ENCODE results near the gene CRB2.

The CRB2 gene

DNA sequence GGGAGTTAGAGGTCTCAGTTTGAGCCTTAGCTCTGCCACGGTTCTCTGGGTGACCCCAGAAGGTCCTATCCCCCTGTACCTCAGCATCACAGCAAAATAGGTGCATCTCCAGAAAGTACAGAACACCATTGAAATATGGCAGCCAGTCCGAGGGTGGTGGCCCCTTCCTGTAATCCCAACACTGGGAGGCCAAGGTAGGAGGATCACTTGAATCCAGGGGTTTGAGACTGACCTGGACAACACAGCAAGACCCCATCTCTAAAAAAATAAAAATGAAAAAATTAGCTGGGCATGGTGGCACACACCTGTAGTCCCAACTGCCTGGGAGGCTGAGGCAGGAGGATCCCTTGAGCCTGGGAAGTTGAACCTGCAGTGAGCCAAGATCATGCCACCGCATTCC, 7.0 kb upstream of the CRB2 start:
- DNase-seq = no peak

DNA sequence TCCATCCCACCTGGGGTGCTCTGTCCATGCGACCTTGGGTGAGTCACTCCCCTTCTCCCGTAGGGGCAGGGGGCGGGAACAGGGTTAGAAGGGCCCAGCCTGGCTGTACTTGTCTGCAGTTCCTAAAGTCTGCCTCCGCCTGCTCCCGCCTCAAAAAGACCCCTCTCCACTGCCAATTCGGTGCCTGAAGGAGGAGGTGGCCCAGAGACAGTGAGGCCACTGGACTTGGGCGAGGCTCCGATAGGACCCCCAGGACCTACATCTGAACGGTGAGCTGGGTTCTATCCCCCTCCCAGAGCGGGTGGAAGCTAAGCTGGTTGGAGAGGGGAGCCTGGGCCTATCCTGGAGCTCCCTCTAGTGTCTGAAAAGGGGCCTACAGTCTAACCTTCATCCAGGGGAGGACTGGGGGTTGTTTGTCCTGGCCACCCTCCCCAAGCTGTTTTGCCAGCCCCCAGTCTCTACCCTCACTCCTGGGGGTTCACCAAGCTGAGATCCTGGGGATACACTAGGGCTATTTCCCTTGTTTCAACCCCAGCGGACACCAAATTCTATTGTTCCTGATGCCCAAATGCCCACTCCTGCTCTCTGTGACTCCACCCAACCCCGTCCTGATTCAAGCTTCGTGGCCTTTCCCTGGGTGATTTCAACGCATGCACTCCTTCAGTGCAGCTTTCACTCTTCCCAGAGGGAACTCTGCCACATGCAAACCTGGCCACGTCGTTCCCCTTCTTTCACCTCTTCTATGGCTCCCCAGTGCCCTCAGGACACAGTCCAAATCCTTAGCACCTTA, 6.1 kb upstream of the CRB2 start:
- peak; percentile 80 for DNase-seq

DNA sequence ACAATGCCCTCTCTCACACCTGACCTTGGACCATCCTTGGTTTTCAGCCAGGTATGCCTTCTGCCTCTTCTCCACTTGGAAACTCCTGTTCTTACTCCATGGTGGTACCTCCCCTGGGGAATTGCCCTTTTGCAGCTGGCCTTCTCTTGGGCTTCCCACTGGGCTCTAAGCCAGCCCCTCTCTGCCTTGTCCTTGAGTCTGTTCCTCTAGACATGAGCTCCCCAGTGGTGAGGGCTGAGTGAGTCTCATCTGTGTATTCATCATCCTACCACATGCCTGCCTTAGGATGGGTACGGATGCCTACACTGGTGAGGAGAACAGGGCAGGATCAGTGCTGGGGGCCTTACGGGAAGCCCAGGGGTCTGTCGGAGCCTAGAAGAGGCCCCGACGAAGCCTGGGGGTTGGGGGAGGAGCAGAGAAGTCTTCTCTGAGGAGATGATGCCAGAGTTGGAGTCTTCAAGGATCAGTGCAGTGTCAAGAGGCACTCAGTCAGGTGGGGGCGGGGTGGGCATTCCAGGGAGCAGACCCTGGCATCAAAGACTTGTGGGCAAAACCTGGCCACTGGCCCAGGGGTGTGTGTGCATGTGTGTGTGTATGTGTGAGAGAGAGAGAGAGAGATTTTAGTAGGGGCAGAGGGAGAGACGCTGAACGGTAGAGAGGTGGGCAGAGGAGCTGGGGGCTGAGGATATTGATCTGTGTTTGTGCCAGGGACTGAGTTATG, 5.2 kb upstream of the CRB2 start:
- no peak for DNase-seq

DNA sequence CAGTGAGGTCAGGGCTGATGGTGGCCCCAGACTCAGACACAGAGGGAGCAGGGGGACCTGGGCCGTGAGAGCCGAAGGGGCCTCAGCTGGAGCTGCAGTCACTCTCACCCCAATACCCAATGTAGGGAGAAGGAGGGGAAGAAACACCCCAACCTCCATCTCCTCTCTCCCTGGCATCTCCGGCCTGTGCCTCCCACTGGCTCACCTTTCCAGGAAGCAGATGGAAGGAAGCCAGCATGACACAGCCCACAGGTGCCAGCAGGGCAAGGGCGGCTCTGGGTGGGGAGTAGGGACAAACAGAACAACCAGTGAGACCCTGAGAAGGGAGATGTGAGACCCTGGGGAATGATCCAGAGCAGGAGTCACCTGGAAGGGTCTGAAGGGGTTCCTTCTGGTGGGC, 3.0 kb upstream of the CRB2 start:
- DNase-seq = no peak

DNA sequence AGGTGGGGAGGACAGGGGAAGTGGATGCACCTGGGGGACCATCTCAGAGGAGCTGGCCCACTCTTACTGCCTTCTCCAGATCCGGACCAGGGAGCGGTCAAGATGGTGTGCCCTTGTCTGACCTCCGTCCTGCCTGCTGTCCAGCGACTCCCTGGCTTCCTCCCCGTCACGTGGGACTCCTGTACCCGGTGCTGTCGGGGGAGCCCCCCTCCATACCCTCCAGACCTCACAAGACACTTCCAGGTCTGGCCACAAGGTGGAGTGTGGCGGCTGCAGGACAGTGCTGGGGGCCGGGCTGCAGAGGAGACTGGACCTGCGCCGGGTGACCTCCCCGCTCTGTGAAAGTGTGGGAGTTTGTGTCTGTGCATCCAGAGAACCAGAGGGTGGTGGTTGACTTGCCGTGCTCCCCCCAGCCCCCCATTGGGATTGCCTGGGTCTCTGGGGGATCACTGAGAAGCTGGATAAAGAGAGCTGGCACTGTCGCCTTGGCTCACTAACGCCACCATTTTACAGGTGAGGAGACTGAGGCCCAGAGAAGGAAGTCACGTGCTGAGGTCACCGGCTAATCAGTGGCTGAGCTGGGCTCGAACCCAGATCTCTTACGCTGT, 1.9 kb upstream of the CRB2 start:
- DNase-seq = peak; percentile 85

DNA sequence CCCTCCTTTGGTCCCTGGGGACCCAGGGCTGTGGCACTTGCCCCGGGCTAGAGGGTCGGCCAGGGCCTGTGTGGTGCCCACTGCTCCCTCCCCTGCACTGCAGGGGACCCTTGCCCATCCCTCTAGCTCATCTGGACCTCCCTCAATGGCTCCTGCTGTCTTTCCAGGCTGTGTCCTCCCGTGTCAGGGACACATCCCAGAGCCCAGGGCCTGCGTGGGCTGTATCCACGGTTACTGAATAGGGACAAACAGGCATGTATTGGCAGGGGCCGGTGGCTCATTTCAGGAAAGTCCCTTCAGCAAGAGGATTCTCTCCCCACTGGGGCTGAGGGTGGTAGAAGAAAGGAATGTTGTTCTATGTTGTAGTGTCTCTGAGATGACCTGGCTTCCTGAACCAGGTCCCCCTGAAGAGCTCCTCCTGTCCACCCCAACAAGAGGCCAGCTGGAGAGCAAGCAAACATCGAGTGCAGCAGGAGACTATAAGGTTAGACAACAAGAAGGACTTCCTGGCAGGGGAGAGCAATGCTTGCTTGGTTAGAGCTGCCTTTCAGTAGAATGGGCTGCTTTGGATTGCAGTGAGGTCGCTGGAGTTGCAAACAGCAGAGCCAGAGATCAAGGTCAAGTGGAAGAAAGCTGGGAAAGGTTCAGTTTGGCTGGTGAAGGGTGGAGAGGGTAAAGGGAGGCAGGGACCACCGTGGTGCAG, 1.0 kb upstream of the CRB2 start:
- no peak for DNase-seq

DNA sequence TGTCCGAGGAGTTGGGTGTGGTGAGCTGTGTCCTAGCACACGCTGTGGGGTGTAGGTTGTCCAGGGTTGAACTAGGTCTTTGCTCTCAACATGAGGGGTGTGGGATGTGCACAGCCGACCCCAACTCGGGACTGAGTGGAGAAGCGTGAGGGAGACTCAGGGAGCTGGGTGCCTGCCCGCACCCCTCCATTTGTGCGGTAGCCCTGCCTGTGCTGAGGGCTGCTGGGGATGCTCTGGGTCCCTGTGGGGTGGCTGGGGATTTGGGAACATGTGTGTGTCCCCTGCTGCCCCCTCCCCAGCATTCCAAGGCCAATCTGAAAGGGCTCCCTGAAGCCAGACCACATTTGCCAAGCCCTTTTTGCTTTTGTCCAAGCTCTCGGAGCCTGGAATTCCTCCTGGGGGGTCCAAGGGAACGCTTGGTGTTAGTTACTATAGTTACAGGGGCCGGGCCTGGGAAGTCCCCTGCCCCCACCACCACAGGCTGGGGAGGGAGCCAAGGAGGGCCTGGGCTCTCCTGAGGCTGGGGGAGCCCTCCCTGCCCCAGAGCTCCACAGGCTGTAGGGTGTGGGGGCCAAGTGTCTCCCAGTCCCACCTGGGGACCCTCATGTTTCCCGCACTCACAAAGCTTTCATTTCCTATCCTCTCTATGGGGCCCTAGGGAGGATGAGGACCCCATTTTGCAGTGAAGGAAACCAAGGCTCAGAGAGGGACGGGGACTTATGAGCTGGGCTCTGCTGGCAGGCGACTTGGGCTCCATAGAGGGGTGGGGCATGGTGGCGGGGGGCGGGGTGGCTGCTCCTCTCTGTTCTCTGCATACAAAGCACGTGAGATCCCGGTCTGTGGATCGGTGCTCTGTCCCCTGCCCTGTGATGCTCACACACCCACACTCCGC, 1.1 kb downstream of the CRB2 start:
- no peak for DNase-seq

DNA sequence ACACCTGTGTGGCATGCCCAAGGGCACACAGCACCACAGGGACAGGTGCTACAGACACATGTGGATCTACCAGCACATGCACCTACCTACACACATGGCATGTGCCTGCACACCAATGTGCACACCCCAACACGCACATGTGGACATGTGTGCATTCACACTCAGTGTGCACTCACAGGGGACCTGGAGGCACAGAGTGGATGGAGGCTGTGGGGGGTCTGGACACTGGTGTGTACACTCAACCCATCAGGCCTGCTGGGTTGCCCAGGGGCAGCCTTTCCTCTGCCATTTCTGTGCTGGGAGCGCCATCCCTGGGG, 1.7 kb downstream of the CRB2 start:
- no peak for DNase-seq

DNA sequence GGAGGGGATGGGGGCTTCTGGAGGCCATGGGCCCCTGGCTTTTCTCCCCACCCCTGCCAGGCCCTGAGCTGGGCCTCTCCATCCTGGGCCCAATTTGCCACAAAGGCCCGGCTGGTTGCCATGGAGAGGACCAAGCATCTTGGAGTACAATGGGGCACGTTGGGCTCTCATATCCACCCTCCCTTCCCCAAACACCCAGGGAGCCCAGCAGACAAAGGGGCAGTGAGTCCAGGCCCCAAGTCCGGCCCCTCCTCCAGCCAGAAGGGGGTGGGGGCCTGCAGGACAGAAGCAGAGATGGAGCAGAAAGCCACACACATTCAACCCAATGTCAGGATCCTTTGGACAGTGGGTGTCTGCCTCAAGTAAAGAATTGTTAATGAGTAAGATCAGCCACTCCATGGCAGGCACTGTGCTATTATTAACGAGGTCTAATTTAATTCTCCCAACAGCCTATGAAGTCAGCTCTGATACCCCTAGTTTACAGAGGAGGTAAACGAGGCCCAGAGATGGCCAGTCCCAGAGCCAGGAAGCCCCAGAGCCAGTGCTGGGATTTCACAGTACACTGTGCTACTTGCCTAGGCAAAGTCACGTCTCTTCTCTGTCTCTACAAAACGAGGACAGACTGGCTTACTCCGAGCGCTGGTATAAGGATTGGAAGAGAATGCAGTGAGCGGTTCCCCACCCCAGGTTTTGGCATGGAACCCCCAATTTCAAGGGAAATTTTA, 2.3 kb downstream of the CRB2 start:
- no peak for DNase-seq

DNA sequence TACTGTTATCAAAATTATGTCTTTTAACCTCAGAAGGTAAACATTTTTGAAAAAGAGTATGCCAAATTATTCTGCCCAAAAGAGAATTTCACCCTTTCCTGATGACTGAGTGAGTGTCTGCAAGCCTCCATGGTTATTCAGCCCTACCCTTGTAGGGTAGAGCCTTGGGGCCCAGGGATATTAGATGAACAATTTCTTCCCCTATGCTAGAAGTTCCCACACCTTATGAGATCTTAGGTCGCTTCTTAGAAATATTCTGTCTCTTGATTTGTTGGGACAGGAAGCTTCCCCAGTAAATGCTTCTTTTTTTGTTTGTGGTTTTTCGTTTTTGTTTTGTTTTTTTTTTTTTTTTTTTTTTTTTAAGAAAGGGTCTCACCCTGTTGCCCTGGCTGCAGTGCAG, 3.1 kb downstream of the CRB2 start:
- DNase-seq = no peak

DNA sequence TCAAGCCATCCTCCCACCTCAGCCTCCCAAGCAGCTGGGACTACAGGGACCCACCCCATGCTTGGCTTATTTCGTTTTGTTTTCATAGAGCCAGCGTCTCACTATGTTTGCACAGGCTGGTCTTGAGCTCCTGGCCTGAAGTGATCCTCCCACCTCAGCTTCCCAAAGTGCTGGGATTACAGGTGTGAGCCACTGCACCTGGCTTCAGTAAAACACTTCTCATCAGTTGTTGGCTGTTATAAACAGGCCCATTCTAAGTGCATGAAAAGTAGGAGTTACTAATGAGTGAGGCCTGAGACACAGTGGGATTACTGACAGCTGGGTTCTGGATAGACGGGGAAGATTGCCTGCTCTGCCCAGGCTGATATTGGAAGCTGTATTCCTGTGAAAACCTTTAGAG, 3.5 kb downstream of the CRB2 start:
- no peak for DNase-seq

DNA sequence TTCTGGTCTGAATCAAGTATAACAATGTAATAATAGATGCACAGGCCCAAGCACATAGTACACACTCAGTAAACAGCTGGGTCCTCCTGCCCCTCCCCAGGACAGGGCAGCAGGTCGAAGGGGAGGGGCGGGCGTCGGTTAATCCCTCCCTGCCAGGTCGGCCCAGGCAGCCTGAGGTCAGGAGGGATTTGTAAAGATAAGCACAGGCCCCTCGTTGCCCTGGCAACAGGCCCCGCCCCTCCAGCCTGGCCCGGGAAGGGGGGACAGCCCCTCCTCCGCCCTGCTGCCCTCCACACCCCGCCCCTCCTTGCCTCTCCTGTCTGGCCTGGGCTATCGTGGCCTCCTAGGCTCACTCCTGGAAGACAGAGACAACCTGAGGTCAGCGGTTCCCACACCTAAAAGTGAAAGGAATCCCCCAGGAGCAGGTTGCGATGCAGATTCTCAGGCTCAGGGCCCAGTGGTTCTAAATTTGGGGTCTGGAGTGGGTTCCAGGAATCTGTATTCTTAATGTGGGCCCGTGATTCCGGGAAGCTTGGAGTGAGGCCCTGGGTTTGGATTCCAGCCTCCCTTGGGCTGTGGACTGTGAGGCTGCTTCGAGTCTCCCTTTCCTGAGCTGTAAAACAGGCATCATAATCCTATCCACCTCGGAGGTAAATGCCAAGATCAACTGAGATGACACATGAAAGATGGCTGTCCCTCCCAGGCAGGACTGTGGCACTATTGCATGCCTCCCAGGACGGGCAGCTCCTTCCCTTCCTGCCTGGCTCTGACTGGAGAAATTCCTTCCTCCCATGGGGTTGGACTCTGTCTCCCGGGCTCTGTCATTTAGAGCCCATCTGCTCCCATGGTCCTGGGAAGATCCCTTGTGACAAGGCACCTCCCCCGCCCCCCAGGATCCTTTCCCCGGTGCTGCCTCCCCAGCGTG, 4.4 kb downstream of the CRB2 start:
- peak; percentile 65 for DNase-seq

DNA sequence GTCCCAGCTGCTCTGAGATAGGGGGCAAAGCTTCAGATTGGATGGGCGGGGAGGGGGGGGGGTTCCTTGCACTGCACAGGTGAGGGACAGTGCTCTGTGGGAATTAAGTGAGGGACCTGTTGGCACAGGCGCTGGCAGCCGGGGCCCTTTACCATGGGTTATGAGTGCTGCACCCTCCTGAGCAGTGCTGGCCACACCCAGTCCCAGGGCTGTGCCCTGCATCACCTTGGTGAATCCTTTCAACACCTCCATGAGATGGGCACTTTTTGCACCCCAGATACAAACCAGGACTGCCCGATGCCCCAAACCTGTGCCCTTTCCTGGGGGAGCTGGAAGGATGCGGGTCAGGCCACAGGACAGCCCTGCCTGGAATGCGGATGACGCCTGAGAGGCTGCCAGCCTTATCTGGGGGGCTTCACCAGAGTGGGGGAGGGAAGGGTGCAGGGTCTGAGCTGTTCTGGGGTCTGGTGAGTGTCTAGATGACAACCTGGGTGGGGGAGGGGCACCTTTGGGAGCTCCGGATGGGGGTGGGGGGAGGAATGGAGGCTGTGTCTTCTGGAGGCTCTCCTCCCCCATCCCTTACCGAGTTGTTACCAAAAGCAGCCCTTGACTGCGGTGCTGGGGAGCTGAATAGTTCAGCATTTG, 5.2 kb downstream of the CRB2 start:
- no peak for DNase-seq

DNA sequence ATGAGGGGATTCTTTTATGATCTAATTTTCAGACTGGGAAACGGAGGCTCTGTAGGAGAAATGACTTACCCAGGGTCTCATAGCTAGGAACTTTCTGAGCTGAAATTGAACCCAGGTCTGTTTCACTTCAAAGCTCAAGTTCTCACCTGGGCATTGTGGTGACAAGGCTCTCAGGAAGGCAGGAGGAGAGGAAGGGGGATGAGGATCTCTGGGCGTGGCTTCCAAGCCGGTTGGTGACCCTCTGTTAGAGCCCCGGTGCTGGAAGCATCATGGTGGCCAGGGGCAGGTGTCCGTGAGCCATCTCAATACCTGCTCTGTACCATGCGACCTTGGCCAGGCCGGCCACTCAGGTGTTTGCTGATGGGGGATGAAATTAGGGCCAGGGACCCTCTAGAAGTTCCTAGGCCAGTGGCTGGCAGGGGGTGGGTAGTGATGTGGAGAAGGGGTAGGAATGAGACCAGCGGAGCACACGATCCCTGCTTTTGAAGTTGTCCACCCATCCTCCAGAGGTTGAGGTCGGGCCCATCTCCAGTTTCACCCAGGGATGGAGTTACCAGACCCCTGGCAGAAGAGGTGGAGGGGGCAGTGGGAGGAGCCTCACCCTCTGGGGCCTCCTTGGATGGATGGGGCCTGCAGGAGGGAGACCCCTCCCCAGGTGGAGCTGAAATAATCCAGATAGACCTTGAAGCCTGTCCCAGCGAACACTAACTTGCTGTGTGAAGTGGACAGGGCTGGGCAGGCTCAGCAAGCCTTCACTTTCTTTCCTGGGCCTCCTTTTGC, 5.9 kb downstream of the CRB2 start:
- no peak for DNase-seq

DNA sequence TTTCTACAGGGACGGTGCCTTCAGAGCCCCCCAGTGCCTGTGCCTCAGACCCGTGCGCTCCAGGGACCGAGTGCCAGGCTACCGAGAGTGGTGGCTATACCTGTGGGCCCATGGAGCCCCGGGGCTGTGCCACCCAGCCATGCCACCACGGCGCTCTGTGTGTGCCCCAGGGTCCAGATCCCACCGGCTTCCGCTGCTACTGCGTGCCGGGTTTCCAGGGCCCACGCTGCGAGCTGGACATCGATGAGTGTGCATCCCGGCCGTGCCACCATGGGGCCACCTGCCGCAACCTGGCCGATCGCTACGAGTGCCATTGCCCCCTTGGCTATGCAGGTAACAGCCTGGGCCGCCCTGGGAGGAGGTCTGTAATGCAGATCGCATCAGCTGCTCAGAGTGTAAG, 6.9 kb downstream of the CRB2 start:
- DNase-seq = no peak

DNA sequence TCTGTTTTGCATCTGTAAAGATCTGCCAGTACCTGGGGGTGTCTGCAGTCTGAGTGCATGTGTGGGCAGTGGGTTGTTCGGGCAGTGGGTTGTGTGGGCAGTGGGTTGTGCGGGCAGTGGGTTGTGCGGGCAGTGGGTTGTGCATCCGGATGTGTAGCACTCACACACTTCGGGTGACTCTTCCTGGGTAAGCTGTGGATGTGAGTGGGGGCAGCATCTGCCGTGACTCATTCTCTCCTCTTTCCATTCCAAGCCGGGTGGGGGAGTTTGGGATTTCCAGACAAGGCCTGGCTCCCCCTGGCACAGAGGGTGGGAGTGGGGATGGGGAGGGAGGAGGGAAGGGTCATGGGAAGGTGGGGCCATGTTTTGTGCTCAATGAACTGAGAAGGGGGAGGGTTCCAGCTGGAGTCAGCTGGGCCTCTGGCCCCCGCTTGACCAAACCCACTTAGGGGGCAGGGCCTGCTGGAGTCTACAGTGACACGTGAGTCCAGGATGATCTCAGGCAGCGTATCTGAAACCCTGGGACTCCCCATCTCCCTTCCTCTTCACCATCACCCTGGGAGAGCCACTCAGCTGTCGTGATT, 8.3 kb downstream of the CRB2 start:
- no peak for DNase-seq

DNA sequence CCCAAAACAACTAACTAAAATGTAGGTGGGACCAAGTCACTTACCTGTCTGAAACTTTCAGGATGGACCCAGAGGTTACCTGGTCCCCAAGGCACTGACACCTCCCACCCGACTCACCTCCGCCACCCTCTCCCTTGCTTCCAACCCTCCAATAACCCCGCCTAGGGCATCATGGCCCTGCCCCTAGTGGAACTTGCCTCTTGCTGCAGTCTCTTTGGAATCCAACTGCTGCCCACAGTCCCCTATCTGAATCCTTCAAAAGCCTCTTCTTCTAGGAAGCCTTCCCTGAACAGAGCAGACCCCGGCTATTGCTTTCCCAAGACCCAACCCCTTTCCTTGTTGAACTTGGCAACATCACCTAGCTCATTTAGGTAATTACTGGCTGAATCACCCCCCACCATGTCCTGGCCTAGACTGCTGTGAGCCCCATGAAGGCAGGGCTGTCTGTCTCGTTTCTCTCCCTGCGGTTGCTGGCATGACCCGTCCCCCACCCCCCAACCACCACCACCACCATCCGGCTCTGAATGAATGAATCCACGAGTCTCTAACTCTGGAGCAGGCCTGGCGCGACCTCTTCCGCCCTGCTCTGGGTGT, 9.4 kb downstream of the CRB2 start:
- no peak for DNase-seq

DNA sequence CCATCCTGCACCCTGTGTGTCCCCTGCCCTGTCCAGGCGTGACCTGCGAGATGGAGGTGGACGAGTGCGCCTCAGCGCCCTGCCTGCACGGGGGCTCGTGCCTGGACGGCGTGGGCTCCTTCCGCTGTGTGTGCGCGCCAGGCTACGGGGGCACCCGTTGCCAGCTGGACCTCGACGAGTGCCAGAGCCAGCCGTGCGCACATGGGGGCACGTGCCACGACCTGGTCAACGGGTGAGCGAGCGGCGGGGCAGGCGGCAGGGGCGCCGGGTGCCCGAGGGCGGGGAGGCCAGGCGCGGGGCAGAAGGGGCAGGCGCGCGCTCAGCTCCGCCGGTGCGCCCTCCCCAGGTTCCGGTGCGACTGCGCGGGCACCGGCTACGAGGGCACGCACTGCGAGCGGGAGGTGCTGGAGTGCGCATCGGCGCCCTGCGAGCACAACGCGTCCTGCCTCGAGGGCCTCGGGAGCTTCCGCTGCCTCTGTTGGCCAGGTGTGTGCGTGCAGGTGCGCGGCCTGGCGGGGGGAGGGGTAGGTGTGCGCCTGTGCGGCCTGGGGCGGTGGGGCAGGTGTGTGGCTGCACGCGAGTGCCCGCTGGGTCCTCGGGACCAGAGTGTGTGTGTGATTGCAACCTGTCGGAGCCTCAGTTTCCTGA, 10.0 kb downstream of the CRB2 start:
- DNase-seq = no peak
